ENCODE data around the gene C2CD3.
"Not testable (repeated sequence)": the region's sequence is repeated elsewhere in the genome, so short reads cannot be mapped to it uniquely, and the experiment has no call there.

C2CD3 gene

DNA sequence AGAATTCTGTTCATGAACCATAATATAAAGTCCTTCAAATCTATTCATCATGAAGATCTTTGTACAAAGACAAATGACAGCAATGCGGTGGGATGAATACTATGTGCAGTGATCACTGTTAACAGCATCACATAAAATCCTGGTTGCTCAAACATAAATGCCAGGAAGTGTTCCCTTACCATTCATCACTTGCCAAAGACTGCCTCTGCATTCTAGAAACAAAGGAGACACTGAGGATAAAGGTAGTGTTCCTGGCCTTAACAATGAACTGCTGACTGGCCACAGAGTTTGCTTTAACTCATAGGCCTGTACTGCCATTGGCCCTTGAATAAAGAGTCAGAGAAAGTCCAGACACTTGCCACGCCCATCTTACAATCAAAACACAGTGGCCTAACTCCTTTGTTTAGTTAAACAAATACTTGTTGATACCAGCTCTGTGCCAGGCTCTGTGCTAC lies 29.5 kb downstream of the C2CD3 start:
- Histone ChIP-seq H3K4me3 (ENCODE audit: low read length) (no peak overlapping the region), H3K27me3 (ENCODE audit: low read depth, low read length) (no peaks in the 10 kb centered on the region), H3K4me1 (ENCODE audit: low read length) (no peaks in the 10 kb centered on the region), H3K4me2 (ENCODE audit: low read length) (no peak overlapping the region), H3K36me3 (replicated peaks; ENCODE audit: low read depth, low read length) (peaks cover 19% of the 10 kb centered on the region), H3K9me3 (ENCODE audit: insufficient read depth, low read length) (no peaks in the 10 kb centered on the region), H3K27ac (ENCODE audit: low read length) (no peak overlapping the region), H3K79me2 (ENCODE audit: low read length) (no peaks in the 10 kb centered on the region), H4K20me1 (ENCODE audit: insufficient read depth, low read length) (no peaks in the 10 kb centered on the region), H2AFZ (ENCODE audit: low read depth, low read length) (no peak overlapping the region), H3K9ac (ENCODE audit: low read length) (no peak overlapping the region)
- TF ChIP-seq, protein P1, sequence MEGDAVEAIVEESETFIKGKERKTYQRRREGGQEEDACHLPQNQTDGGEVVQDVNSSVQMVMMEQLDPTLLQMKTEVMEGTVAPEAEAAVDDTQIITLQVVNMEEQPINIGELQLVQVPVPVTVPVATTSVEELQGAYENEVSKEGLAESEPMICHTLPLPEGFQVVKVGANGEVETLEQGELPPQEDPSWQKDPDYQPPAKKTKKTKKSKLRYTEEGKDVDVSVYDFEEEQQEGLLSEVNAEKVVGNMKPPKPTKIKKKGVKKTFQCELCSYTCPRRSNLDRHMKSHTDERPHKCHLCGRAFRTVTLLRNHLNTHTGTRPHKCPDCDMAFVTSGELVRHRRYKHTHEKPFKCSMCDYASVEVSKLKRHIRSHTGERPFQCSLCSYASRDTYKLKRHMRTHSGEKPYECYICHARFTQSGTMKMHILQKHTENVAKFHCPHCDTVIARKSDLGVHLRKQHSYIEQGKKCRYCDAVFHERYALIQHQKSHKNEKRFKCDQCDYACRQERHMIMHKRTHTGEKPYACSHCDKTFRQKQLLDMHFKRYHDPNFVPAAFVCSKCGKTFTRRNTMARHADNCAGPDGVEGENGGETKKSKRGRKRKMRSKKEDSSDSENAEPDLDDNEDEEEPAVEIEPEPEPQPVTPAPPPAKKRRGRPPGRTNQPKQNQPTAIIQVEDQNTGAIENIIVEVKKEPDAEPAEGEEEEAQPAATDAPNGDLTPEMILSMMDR (IDR thresholded peaks at IDR 0.05; ENCODE audit: low read depth, low read length), result no peak
- TF ChIP-seq EZH2phosphoT487 (IDR thresholded peaks at IDR 0.05; ENCODE audit: low read depth), result no peak

DNA sequence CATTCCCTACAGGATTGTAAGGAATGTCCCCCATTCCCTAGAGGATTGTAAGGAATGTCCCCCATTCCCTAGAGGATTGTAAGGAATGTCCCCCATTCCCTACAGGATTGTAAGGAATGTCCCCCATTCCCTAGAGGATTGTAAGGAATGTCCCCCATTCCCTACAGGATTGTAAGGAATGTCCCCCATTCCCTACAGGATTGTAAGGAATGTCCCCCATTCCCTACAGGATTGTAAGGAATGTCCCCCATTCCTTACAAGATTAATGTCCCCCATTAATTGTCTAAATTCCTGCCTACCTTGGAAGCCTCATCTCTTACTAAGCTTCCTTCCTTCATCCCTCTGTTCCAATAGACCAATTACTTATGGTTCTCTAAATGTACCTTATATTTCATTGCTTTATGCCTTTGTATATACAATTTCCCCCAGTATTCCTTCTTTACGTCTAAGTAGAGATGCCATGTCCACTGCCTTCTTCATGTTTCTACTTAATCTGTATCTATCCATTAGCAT lies 30.8 kb downstream of the C2CD3 start:
- not testable (repeated sequence) for H3K4me2 ChIP-seq (ENCODE audit: low read length); H3K79me2 ChIP-seq (ENCODE audit: low read length)

DNA sequence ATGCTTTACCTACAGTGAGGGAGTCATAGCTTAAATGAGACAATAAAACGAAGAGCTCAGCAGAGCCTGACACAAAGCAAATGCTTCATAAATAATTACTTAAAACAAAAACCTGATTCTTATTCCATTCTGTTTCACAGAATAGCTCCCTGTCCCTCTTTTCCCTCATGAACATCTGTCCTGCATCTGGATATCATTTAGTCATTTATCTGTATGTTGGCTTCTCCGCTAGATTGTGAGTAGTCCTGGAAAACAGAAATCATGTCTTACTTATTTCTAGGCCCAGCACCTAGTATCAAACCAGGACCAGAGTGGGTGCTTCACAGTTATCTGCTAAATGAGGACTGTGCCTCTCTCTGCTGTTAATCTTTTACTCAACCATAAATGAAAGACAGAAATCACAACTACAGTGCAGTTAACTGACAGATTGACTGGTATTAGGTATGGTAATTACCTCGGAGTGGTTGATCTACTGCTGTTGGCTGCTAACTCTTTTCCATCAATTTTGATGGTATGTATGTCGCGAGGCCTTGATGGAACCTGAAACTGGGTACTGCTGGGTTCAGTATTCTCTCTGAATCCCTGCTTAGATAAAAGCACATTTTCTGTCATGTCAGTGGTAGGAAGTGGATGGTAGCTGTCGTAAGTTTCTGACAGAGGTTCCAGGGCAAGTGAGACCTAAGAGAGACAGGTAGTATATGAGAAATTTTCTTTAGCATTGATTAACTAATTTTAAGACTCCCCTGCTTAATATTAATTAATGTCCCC lies 31.5 kb downstream of the C2CD3 start:
- H3K9ac ChIP-seq (ENCODE audit: low read length), result no peak overlapping the region

More for the DNA sequence above, 30.8 kb downstream of the C2CD3 start:
- not testable (repeated sequence) for H3K4me1 ChIP-seq (ENCODE audit: low read length); H2AFZ ChIP-seq (ENCODE audit: low read depth, low read length); H3K27me3 ChIP-seq (ENCODE audit: low read depth, low read length); H3K9ac ChIP-seq (ENCODE audit: low read length); H3K9me3 ChIP-seq (ENCODE audit: insufficient read depth, low read length); H3K27ac ChIP-seq (ENCODE audit: low read length); H3K4me3 ChIP-seq (ENCODE audit: low read length); H4K20me1 ChIP-seq (ENCODE audit: insufficient read depth, low read length)
- H3K36me3 ChIP-seq (replicated peaks; ENCODE audit: low read depth, low read length), result peaks cover 24% of the 10 kb centered on the region

DNA sequence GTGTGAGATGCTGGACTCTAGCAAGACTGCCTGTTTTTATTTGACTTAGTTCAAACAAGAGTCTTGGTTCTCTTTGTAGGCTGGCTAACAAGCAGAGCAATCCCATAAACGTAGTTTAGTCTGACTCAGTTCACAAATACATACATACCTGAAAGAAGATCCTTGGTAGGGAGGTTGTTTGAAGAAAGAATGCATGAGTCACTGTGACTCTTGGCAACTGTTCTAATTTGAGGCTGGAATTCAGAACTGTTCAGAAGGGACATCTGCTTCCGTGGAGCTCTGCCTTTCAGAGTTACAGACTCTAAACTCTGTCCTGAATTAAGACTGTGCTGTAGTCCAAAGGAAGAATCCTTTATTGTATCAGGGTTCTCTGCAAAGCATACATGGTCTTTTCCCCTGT lies 32.2 kb downstream of the C2CD3 start:
- Histone ChIP-seq H2AFZ (ENCODE audit: low read depth, low read length) (no peak overlapping the region), H3K9ac (ENCODE audit: low read length) (no peak overlapping the region), H3K9me3 (ENCODE audit: insufficient read depth, low read length) (no peaks in the 10 kb centered on the region), H3K4me1 (ENCODE audit: low read length) (no peaks in the 10 kb centered on the region), H4K20me1 (ENCODE audit: insufficient read depth, low read length) (no peaks in the 10 kb centered on the region), H3K27ac (ENCODE audit: low read length) (no peak overlapping the region), H3K27me3 (ENCODE audit: low read depth, low read length) (no peaks in the 10 kb centered on the region), H3K36me3 (replicated peaks; ENCODE audit: low read depth, low read length) (peaks cover 31% of the 10 kb centered on the region), H3K79me2 (ENCODE audit: low read length) (no peaks in the 10 kb centered on the region), H3K4me3 (ENCODE audit: low read length) (no peak overlapping the region), H3K4me2 (ENCODE audit: low read length) (no peak overlapping the region)
- no peak for TF ChIP-seq EZH2phosphoT487 (IDR thresholded peaks at IDR 0.05; ENCODE audit: low read depth)
- TF ChIP-seq, protein P1 (IDR thresholded peaks at IDR 0.05; ENCODE audit: low read depth, low read length), result no peak

More for the DNA sequence above, 31.5 kb downstream of the C2CD3 start:
- Histone ChIP-seq H3K36me3 (replicated peaks; ENCODE audit: low read depth, low read length) (peaks cover 24% of the 10 kb centered on the region), H4K20me1 (ENCODE audit: insufficient read depth, low read length) (no peaks in the 10 kb centered on the region), H2AFZ (ENCODE audit: low read depth, low read length) (no peak overlapping the region), H3K27me3 (ENCODE audit: low read depth, low read length) (no peaks in the 10 kb centered on the region), H3K4me2 (ENCODE audit: low read length) (no peak overlapping the region), H3K79me2 (ENCODE audit: low read length) (no peaks in the 10 kb centered on the region), H3K27ac (ENCODE audit: low read length) (no peak overlapping the region), H3K9me3 (ENCODE audit: insufficient read depth, low read length) (no peaks in the 10 kb centered on the region), H3K4me3 (ENCODE audit: low read length) (no peak overlapping the region), H3K4me1 (ENCODE audit: low read length) (no peaks in the 10 kb centered on the region)
- TF ChIP-seq EZH2phosphoT487 (IDR thresholded peaks at IDR 0.05; ENCODE audit: low read depth), result no peak
- TF ChIP-seq, protein P1 (IDR thresholded peaks at IDR 0.05; ENCODE audit: low read depth, low read length), result no peak
